GM12891 (cell line): Measurements from ENCODE around the gene ZNF500.

Experiments
- PAX5 ChIP-seq: IDR thresholded peaks from 2 replicates; pipeline ENCODE4 v1.6.1; 2011; ENCODE audit warnings: low read length, moderate library complexity, mild to moderate bottlenecking; ENCODE audit not compliant: insufficient read depth, severe bottlenecking
- POLR2A ChIP-seq: IDR thresholded peaks from 2 replicates; pipeline ENCODE4 v1.6.1; 2011; ENCODE audit warnings: low read depth, low read length, control low read depth
- POLR2AphosphoS5 ChIP-seq: IDR thresholded peaks from 2 replicates; pipeline ENCODE4 v1.6.1; 2011; ENCODE audit warnings: low read depth, low read length, control low read depth
- POU2F2 ChIP-seq: IDR thresholded peaks from 2 replicates; pipeline ENCODE4 v1.6.1; 2011; ENCODE audit warnings: low read depth, mild to moderate bottlenecking, control low read depth, low read length, moderate library complexity
- SPI1 ChIP-seq: IDR thresholded peaks from 2 replicates; pipeline ENCODE4 v1.6.1; 2011; ENCODE audit warnings: low read depth, low read length, control low read depth
- TAF1 ChIP-seq: IDR thresholded peaks from 2 replicates; pipeline ENCODE4 v1.6.1; 2011; ENCODE audit warnings: low read depth, low read length, control low read depth

DNA sequence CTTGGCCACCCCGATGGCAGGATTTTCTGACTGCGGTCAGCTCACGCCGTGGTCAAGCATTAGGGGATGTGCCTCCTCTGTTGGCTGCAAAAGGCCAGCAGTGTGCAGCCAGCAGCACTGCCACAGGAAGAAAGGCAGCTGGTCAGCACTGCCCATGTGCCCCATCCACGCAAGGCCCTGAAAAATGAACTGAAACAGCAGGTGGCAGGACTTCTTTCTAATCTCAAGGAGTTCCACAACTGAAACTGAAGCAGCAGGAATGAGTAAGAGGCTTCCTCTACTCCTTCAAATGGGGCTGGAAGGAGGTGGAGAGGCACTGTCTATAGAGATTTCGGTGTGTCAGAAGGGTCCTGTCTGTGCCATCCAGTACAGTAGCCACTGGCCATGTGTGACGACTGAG is 3.2 kb downstream of the ZNF500 start:
- TF ChIP-seq POLR2AphosphoS5, result no peak
- no peak for TF ChIP-seq POLR2A
- no peak for TF ChIP-seq TAF1
- TF ChIP-seq POU2F2, result no peak
- no peak for TF ChIP-seq SPI1
- TF ChIP-seq PAX5, result no peak
